HepG2 (cell line): Measurements from ENCODE around the gene CAMSAP3. TPM values are rescaled to one million over a fixed set of nuclear protein-coding genes. Genes with fewer than 3 reads are reported as not detected.
A peak's percentile ranks its signal among the peaks of the same experiment; 100 is the strongest.

Source experiments
- CCDC6 ChIP-seq: sonication (generic); formaldehyde crosslinking; IDR thresholded peaks from 2 replicates; pipeline ENCODE4 v1.8.1; 2022; ENCODE audit warnings: mild to moderate bottlenecking, missing genetic modification reagents, moderate library complexity
- GTF2F1 ChIP-seq: fragments of 150-350 bp; IDR thresholded peaks from 2 replicates; pipeline ENCODE4 v1.6.1; 2014; ENCODE audit warnings: low read length
- MED13 ChIP-seq: sonication (generic); formaldehyde crosslinking; IDR thresholded peaks from 2 replicates; pipeline ENCODE4 v1.5.0; 2020; ENCODE audit warnings: missing genetic modification reagents
- NCOR1 ChIP-seq: fragments of 200-600 bp; sonication (generic); IDR thresholded peaks from 2 replicates; pipeline ENCODE4 v1.7.0; 2017; ENCODE audit warnings: antibody characterized with exemption, low read length, borderline replicate concordance
- RFX1 ChIP-seq: fragments of 450-650 bp; IDR thresholded peaks from 2 replicates; pipeline ENCODE4 v1.6.1; 2017
- TCF7L2 ChIP-seq: IDR thresholded peaks from 2 replicates; pipeline ENCODE4 v1.6.1; 2011; ENCODE audit warnings: mild to moderate bottlenecking, low read depth, low read length, moderate library complexity
- ZC3H13 ChIP-seq: sonication (generic); formaldehyde crosslinking; IDR thresholded peaks from 2 replicates; pipeline ENCODE4 v1.8.1; 2023; ENCODE audit warnings: mild to moderate bottlenecking, missing genetic modification reagents, moderate library complexity
- ZEB1 ChIP-seq: IDR thresholded peaks from 2 replicates; pipeline ENCODE4 v1.6.1; 2012; ENCODE audit warnings: mild to moderate bottlenecking, low read depth, inconsistent platforms; ENCODE audit not compliant: insufficient replicate concordance
- ZNF24 ChIP-seq: fragments of 450-650 bp; IDR thresholded peaks from 2 replicates; pipeline ENCODE4 v1.6.1; 2017; ENCODE audit warnings: antibody characterized with exemption, mild to moderate bottlenecking
- ZNF329 ChIP-seq: sonication (generic); formaldehyde crosslinking; IDR thresholded peaks from 2 replicates; pipeline ENCODE4 v1.9.0; 2021; ENCODE audit warnings: low read depth, mild to moderate bottlenecking, missing genetic modification reagents
- ZNF441 ChIP-seq: sonication (generic); formaldehyde crosslinking; IDR thresholded peaks from 2 replicates; pipeline ENCODE4 v1.7.0; 2021; ENCODE audit warnings: missing genetic modification reagents, borderline replicate concordance
- ZNF501 ChIP-seq: sonication (generic); formaldehyde crosslinking; IDR thresholded peaks from 2 replicates; pipeline ENCODE4 v1.5.1; 2020; ENCODE audit warnings: mild to moderate bottlenecking, moderate library complexity, missing genetic modification reagents
- ZNF747 ChIP-seq: sonication (generic); formaldehyde crosslinking; IDR thresholded peaks from 2 replicates; pipeline ENCODE4 v1.8.1; 2023; ENCODE audit warnings: missing genetic modification reagents, mild to moderate bottlenecking, borderline replicate concordance
- ZNF75D ChIP-seq: sonication (generic); formaldehyde crosslinking; IDR thresholded peaks from 2 replicates; pipeline ENCODE4 v1.8.1; 2023; ENCODE audit warnings: missing genetic modification reagents, mild to moderate bottlenecking, borderline replicate concordance
- ZSCAN30 ChIP-seq: sonication (generic); formaldehyde crosslinking; IDR thresholded peaks from 2 replicates; pipeline ENCODE4 v1.5.0; 2020; ENCODE audit warnings: mild to moderate bottlenecking, missing genetic modification reagents
- polyA plus RNA-seq, 8 experiments: library from polyadenylated mRNA; depleted of rRNA in 3 of 8; stranded (reverse) in 7 of 8; unstranded in 1 of 8; fragments of >200 nt; fragmentation: Illumina TruSeq in 4 of 8; extraction: Trizol in 4 of 8; gene quantifications; 2 replicates each; pipeline versions ENCODE4 v1.2.1 to v1.2.3, GENCODE V29; 2011 to 2016; ENCODE audit warnings: low read depth in 4 of 8, missing spikeins in 1 of 8, mixed read lengths in 1 of 8; ENCODE audit not compliant: insufficient read depth in 1 of 8
- total RNA-seq, 5 experiments: library from RNA; depleted of rRNA; stranded (reverse); fragments of >200 nt; fragmentation: Illumina TruSeq; extraction: Trizol; gene quantifications; 2 replicates each; pipeline ENCODE4 v1.2.3, GENCODE V29; 2016; ENCODE audit warnings: low read depth in 1 of 5
- TF ChIP-seq, protein P1 (sequence below): sonication (generic); formaldehyde crosslinking; IDR thresholded peaks from 2 replicates; pipeline ENCODE4 v1.4.0; 2020; ENCODE audit warnings: missing genetic modification reagents
- TF ChIP-seq, protein P2 (sequence below): sonication (generic); formaldehyde crosslinking; IDR thresholded peaks from 2 replicates; pipeline ENCODE4 v1.5.0; 2020; ENCODE audit warnings: mild to moderate bottlenecking, missing genetic modification reagents, borderline replicate concordance
- TF ChIP-seq, protein P3 (sequence below): fragments of 450-650 bp; IDR thresholded peaks from 2 replicates; pipeline ENCODE4 v1.6.1; 2017
- TF ChIP-seq, protein P4 (sequence below): sonication (generic); formaldehyde crosslinking; conservative IDR thresholded peaks from 2 replicates; pipeline ENCODE4 v1.8.0; 2022; ENCODE audit warnings: low read depth, missing genetic modification reagents
- TF ChIP-seq, protein P5 (sequence below): sonication (generic); formaldehyde crosslinking; IDR thresholded peaks from 2 replicates; pipeline ENCODE4 v1.4.0; 2020; ENCODE audit warnings: mild to moderate bottlenecking, missing genetic modification reagents

Gene CAMSAP3
- total and polyA plus RNA-seq, 2 of the 13 experiments (the other 11 are each of a cell fraction or from before 2014, with no cell fraction given), result 10.8 to 11.8 TPM

DNA sequence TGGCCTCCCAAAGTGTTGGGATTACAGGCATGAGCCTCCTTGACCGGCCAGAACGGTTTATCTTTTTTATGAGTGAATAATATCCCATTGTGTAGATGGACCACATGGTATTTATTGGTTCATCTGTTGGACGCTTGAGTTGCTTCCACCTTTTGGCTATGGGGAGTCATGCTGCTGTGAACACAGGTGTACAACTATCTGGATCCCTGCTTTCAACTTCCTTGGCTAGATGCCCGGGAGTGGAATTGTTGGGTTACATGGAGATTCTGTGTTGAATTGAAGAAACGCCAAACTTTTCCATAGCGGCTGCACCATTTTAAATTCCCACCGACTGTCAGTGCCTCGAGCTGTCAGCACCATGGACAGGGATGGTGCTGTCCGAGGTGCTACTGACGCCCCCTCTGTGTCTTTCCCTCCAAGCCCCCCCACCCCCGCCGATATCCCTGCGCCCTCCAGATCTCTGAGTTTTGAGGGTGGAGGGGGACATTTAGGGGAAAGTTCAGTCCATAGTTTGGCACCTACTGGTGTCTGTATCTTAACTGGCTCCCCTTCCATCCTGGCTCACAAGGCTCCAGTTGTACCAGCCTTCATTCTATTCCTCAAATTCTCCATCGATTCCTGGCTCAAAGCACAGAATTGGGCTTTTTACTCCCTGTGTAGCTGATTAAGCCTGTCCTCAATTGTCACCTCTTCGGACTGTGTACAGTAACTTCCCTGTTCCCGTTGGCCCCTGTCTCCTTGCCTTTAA is 32.8 kb upstream of the CAMSAP3 start (continued):
- TF ChIP-seq, protein P1, sequence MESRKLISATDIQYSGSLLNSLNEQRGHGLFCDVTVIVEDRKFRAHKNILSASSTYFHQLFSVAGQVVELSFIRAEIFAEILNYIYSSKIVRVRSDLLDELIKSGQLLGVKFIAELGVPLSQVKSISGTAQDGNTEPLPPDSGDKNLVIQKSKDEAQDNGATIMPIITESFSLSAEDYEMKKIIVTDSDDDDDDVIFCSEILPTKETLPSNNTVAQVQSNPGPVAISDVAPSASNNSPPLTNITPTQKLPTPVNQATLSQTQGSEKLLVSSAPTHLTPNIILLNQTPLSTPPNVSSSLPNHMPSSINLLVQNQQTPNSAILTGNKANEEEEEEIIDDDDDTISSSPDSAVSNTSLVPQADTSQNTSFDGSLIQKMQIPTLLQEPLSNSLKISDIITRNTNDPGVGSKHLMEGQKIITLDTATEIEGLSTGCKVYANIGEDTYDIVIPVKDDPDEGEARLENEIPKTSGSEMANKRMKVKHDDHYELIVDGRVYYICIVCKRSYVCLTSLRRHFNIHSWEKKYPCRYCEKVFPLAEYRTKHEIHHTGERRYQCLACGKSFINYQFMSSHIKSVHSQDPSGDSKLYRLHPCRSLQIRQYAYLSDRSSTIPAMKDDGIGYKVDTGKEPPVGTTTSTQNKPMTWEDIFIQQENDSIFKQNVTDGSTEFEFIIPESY, result no peak; the same call in 1 of the 2 replicates
- TF ChIP-seq ZNF75D (peak; percentile 96), ZEB1 (no peak), ZNF501 (CRISPR knock-in tag) (no peak), CCDC6 (CRISPR knock-in tag) (no peak), ZNF329 (CRISPR knock-in tag) (peak; percentile 82; the same call in 1 of the 2 replicates), NCOR1 (no peak), RFX1 (no peak), ZNF747 (CRISPR knock-in tag) (peak; percentile 72; the same call in 1 of the 2 replicates), ZNF24 (no peak), GTF2F1 (no peak), ZC3H13 (CRISPR knock-in tag) (peak; percentile 85; the same call in 1 of the 2 replicates), MED13 (CRISPR knock-in tag) (peak; percentile 98), ZNF441 (CRISPR knock-in tag) (peak; percentile 98), TCF7L2 (no peak), ZSCAN30 (CRISPR knock-in tag) (peak; percentile 94)
- TF ChIP-seq, protein P2, sequence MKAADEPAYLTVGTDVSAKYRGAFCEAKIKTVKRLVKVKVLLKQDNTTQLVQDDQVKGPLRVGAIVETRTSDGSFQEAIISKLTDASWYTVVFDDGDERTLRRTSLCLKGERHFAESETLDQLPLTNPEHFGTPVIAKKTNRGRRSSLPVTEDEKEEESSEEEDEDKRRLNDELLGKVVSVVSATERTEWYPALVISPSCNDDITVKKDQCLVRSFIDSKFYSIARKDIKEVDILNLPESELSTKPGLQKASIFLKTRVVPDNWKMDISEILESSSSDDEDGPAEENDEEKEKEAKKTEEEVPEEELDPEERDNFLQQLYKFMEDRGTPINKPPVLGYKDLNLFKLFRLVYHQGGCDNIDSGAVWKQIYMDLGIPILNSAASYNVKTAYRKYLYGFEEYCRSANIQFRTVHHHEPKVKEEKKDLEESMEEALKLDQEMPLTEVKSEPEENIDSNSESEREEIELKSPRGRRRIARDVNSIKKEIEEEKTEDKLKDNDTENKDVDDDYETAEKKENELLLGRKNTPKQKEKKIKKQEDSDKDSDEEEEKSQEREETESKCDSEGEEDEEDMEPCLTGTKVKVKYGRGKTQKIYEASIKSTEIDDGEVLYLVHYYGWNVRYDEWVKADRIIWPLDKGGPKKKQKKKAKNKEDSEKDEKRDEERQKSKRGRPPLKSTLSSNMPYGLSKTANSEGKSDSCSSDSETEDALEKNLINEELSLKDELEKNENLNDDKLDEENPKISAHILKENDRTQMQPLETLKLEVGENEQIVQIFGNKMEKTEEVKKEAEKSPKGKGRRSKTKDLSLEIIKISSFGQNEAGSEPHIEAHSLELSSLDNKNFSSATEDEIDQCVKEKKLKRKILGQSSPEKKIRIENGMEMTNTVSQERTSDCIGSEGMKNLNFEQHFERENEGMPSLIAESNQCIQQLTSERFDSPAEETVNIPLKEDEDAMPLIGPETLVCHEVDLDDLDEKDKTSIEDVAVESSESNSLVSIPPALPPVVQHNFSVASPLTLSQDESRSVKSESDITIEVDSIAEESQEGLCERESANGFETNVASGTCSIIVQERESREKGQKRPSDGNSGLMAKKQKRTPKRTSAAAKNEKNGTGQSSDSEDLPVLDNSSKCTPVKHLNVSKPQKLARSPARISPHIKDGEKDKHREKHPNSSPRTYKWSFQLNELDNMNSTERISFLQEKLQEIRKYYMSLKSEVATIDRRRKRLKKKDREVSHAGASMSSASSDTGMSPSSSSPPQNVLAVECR, result peak; percentile 65; the same call in 1 of the 2 replicates
- TF ChIP-seq, protein P3, sequence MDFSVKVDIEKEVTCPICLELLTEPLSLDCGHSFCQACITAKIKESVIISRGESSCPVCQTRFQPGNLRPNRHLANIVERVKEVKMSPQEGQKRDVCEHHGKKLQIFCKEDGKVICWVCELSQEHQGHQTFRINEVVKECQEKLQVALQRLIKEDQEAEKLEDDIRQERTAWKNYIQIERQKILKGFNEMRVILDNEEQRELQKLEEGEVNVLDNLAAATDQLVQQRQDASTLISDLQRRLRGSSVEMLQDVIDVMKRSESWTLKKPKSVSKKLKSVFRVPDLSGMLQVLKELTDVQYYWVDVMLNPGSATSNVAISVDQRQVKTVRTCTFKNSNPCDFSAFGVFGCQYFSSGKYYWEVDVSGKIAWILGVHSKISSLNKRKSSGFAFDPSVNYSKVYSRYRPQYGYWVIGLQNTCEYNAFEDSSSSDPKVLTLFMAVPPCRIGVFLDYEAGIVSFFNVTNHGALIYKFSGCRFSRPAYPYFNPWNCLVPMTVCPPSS, result no peak
- TF ChIP-seq, protein P4, sequence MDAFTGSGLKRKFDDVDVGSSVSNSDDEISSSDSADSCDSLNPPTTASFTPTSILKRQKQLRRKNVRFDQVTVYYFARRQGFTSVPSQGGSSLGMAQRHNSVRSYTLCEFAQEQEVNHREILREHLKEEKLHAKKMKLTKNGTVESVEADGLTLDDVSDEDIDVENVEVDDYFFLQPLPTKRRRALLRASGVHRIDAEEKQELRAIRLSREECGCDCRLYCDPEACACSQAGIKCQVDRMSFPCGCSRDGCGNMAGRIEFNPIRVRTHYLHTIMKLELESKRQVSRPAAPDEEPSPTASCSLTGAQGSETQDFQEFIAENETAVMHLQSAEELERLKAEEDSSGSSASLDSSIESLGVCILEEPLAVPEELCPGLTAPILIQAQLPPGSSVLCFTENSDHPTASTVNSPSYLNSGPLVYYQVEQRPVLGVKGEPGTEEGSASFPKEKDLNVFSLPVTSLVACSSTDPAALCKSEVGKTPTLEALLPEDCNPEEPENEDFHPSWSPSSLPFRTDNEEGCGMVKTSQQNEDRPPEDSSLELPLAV, result peak; percentile 76; the same call in 1 of the 2 replicates
- TF ChIP-seq, protein P5, sequence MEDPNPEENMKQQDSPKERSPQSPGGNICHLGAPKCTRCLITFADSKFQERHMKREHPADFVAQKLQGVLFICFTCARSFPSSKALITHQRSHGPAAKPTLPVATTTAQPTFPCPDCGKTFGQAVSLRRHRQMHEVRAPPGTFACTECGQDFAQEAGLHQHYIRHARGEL, result no peak
